ENCODE results near the gene GRIK4. TPM values are rescaled to one million over a fixed set of nuclear protein-coding genes. Genes with fewer than 3 reads are reported as not detected.

The GRIK4 gene
- total RNA-seq, 1 experiment from 2014 or later = 3.3 TPM

DNA sequence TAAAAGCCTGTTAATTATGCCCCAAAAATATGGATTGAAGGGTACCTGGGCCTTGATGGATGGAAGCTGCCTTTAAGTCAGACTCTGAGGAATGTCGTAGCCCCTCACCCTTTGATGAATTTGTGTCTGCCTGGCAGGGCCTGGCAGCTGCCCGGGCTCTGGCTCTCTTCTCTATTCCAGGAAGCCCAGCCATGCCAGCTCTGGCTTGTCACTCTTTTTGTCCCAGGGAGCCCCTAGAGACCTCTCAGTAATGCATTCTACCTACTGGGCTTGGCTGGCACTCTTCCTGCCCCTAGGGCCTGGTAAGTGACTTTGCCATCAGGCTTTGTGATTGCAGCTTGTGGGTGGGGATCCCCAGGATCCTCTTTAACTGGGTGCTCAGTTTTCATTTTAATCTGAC is 103.8 kb downstream of the GRIK4 start (continued):
- TF ChIP-seq ZMAT4 (CRISPR knock-in tag; IDR thresholded peaks at IDR 0.05) = no peak

GRCh38 chr11:120618399-120618798 is 106.9 kb downstream of the GRIK4 start:
- Mint-ChIP-seq H3K9me3 (peaks cover 35% of the 10 kb centered on the region), H3K27me3 (ENCODE audit: low read depth) (peaks cover 6% of the 10 kb centered on the region), H3K4me1 (no peaks in the 10 kb centered on the region; the same call in 1 of the 2 replicates), H3K4me3 (no peak overlapping the region), H3K36me3 (peaks cover 28% of the 10 kb centered on the region), H3K27ac (no peak overlapping the region)
- no peak for ATAC-seq
- CTCF ChIA-PET = no interaction called here
- POLR2A ChIA-PET = no interaction called here
- no peak for DNase-seq (ENCODE audit: low spot score)
- no peak for TF ChIP-seq ESRRA (CRISPR knock-in tag; IDR thresholded peaks at IDR 0.05; ENCODE audit: borderline replicate concordance)
- no peak for TF ChIP-seq SP1 (CRISPR knock-in tag; conservative IDR thresholded peaks at IDR 0.05)
- TF ChIP-seq, protein P1, sequence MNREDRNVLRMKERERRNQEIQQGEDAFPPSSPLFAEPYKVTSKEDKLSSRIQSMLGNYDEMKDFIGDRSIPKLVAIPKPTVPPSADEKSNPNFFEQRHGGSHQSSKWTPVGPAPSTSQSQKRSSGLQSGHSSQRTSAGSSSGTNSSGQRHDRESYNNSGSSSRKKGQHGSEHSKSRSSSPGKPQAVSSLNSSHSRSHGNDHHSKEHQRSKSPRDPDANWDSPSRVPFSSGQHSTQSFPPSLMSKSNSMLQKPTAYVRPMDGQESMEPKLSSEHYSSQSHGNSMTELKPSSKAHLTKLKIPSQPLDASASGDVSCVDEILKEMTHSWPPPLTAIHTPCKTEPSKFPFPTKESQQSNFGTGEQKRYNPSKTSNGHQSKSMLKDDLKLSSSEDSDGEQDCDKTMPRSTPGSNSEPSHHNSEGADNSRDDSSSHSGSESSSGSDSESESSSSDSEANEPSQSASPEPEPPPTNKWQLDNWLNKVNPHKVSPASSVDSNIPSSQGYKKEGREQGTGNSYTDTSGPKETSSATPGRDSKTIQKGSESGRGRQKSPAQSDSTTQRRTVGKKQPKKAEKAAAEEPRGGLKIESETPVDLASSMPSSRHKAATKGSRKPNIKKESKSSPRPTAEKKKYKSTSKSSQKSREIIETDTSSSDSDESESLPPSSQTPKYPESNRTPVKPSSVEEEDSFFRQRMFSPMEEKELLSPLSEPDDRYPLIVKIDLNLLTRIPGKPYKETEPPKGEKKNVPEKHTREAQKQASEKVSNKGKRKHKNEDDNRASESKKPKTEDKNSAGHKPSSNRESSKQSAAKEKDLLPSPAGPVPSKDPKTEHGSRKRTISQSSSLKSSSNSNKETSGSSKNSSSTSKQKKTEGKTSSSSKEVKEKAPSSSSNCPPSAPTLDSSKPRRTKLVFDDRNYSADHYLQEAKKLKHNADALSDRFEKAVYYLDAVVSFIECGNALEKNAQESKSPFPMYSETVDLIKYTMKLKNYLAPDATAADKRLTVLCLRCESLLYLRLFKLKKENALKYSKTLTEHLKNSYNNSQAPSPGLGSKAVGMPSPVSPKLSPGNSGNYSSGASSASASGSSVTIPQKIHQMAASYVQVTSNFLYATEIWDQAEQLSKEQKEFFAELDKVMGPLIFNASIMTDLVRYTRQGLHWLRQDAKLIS (CRISPR knock-in tag; IDR thresholded peaks at IDR 0.05; ENCODE audit: borderline replicate concordance) = no peak
- TF ChIP-seq ZNF396 (CRISPR knock-in tag; IDR thresholded peaks at IDR 0.05; ENCODE audit: borderline replicate concordance) = no peak
- no peak for TF ChIP-seq ZNF121 (CRISPR knock-in tag; IDR thresholded peaks at IDR 0.05)
- TF ChIP-seq, protein P2, sequence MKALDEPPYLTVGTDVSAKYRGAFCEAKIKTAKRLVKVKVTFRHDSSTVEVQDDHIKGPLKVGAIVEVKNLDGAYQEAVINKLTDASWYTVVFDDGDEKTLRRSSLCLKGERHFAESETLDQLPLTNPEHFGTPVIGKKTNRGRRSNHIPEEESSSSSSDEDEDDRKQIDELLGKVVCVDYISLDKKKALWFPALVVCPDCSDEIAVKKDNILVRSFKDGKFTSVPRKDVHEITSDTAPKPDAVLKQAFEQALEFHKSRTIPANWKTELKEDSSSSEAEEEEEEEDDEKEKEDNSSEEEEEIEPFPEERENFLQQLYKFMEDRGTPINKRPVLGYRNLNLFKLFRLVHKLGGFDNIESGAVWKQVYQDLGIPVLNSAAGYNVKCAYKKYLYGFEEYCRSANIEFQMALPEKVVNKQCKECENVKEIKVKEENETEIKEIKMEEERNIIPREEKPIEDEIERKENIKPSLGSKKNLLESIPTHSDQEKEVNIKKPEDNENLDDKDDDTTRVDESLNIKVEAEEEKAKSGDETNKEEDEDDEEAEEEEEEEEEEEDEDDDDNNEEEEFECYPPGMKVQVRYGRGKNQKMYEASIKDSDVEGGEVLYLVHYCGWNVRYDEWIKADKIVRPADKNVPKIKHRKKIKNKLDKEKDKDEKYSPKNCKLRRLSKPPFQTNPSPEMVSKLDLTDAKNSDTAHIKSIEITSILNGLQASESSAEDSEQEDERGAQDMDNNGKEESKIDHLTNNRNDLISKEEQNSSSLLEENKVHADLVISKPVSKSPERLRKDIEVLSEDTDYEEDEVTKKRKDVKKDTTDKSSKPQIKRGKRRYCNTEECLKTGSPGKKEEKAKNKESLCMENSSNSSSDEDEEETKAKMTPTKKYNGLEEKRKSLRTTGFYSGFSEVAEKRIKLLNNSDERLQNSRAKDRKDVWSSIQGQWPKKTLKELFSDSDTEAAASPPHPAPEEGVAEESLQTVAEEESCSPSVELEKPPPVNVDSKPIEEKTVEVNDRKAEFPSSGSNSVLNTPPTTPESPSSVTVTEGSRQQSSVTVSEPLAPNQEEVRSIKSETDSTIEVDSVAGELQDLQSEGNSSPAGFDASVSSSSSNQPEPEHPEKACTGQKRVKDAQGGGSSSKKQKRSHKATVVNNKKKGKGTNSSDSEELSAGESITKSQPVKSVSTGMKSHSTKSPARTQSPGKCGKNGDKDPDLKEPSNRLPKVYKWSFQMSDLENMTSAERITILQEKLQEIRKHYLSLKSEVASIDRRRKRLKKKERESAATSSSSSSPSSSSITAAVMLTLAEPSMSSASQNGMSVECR (CRISPR knock-in tag; IDR thresholded peaks at IDR 0.05; ENCODE audit: borderline replicate concordance) = no peak
- TF ChIP-seq, protein P3, sequence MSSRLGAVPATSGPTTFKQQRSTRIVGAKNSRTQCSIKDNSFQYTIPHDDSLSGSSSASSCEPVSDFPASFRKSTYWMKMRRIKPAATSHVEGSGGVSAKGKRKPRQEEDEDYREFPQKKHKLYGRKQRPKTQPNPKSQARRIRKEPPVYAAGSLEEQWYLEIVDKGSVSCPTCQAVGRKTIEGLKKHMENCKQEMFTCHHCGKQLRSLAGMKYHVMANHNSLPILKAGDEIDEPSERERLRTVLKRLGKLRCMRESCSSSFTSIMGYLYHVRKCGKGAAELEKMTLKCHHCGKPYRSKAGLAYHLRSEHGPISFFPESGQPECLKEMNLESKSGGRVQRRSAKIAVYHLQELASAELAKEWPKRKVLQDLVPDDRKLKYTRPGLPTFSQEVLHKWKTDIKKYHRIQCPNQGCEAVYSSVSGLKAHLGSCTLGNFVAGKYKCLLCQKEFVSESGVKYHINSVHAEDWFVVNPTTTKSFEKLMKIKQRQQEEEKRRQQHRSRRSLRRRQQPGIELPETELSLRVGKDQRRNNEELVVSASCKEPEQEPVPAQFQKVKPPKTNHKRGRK (CRISPR knock-in tag; IDR thresholded peaks at IDR 0.05; ENCODE audit: borderline replicate concordance) = no peak
- no peak for TF ChIP-seq GRHL2 (CRISPR knock-in tag; IDR thresholded peaks at IDR 0.05; ENCODE audit: insufficient replicate concordance, severe bottlenecking)
- no peak for TF ChIP-seq ZNF317 (CRISPR knock-in tag; IDR thresholded peaks at IDR 0.05; ENCODE audit: borderline replicate concordance, low read depth)
- TF ChIP-seq, protein P4, sequence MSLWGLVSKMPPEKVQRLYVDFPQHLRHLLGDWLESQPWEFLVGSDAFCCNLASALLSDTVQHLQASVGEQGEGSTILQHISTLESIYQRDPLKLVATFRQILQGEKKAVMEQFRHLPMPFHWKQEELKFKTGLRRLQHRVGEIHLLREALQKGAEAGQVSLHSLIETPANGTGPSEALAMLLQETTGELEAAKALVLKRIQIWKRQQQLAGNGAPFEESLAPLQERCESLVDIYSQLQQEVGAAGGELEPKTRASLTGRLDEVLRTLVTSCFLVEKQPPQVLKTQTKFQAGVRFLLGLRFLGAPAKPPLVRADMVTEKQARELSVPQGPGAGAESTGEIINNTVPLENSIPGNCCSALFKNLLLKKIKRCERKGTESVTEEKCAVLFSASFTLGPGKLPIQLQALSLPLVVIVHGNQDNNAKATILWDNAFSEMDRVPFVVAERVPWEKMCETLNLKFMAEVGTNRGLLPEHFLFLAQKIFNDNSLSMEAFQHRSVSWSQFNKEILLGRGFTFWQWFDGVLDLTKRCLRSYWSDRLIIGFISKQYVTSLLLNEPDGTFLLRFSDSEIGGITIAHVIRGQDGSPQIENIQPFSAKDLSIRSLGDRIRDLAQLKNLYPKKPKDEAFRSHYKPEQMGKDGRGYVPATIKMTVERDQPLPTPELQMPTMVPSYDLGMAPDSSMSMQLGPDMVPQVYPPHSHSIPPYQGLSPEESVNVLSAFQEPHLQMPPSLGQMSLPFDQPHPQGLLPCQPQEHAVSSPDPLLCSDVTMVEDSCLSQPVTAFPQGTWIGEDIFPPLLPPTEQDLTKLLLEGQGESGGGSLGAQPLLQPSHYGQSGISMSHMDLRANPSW (CRISPR knock-in tag; conservative IDR thresholded peaks at IDR 0.05; ENCODE audit: low read depth) = no peak
- TF ChIP-seq IRF2 (CRISPR knock-in tag; IDR thresholded peaks at IDR 0.05; ENCODE audit: borderline replicate concordance, low read depth) = no peak
- no peak for TF ChIP-seq ZNF281 (CRISPR knock-in tag; IDR thresholded peaks at IDR 0.05)
- TF ChIP-seq, protein P5, sequence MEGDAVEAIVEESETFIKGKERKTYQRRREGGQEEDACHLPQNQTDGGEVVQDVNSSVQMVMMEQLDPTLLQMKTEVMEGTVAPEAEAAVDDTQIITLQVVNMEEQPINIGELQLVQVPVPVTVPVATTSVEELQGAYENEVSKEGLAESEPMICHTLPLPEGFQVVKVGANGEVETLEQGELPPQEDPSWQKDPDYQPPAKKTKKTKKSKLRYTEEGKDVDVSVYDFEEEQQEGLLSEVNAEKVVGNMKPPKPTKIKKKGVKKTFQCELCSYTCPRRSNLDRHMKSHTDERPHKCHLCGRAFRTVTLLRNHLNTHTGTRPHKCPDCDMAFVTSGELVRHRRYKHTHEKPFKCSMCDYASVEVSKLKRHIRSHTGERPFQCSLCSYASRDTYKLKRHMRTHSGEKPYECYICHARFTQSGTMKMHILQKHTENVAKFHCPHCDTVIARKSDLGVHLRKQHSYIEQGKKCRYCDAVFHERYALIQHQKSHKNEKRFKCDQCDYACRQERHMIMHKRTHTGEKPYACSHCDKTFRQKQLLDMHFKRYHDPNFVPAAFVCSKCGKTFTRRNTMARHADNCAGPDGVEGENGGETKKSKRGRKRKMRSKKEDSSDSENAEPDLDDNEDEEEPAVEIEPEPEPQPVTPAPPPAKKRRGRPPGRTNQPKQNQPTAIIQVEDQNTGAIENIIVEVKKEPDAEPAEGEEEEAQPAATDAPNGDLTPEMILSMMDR (IDR thresholded peaks at IDR 0.05) = no peak
- no peak for TF ChIP-seq ATF6 (CRISPR knock-in tag; IDR thresholded peaks at IDR 0.05)

Measured in WTC11 (cell line).